ENCODE results near the gene CAPN14.

The CAPN14 gene

GRCh38 chr2:31222071-31222470 is 4.8 kb upstream of the CAPN14 start:
- no peak for FAIRE-seq

- FAIRE-seq: no peak
Measured at GRCh38 chr2:31221544-31221943, 4.2 kb upstream of the CAPN14 start.

GRCh38 chr2:31219131-31219969 is 2.0 kb upstream of the CAPN14 start:
- no peak for FAIRE-seq

- FAIRE-seq: no peak
Measured at GRCh38 chr2:31216734-31217133, 581 bp downstream of the CAPN14 start.

GRCh38 chr2:31214444-31214915 is 2.8 kb downstream of the CAPN14 start:
- no peak for FAIRE-seq

GRCh38 chr2:31213601-31214443 is 3.5 kb downstream of the CAPN14 start:
- no peak for FAIRE-seq

- no peak for FAIRE-seq
Measured at GRCh38 chr2:31212659-31213600, 4.4 kb downstream of the CAPN14 start.

- FAIRE-seq: no peak
Measured at GRCh38 chr2:31208240-31208639, 9.1 kb downstream of the CAPN14 start.

- no peak for FAIRE-seq
Measured at GRCh38 chr2:31207790-31208189, 9.5 kb downstream of the CAPN14 start.

- FAIRE-seq: no peak
Measured at GRCh38 chr2:31205613-31206012, 11.7 kb downstream of the CAPN14 start.

- no peak for FAIRE-seq
Measured at GRCh38 chr2:31205186-31205585, 12.1 kb downstream of the CAPN14 start.

GRCh38 chr2:31204783-31205182 is 12.5 kb downstream of the CAPN14 start:
- FAIRE-seq: no peak

- no peak for FAIRE-seq
Measured at GRCh38 chr2:31203916-31204315, 13.4 kb downstream of the CAPN14 start.

GRCh38 chr2:31202833-31203232 is 14.5 kb downstream of the CAPN14 start:
- FAIRE-seq: no peak

GRCh38 chr2:31202041-31202440 is 15.3 kb downstream of the CAPN14 start:
- FAIRE-seq: no peak

GRCh38 chr2:31200972-31201371 is 16.3 kb downstream of the CAPN14 start:
- FAIRE-seq: no peak

- no peak for FAIRE-seq
Measured at GRCh38 chr2:31199206-31199605, 18.1 kb downstream of the CAPN14 start.

- no peak for FAIRE-seq
Measured at GRCh38 chr2:31197669-31198068, 19.6 kb downstream of the CAPN14 start.

- FAIRE-seq: no peak
Measured at GRCh38 chr2:31197166-31197565, 20.1 kb downstream of the CAPN14 start.

- no peak for FAIRE-seq
Measured at GRCh38 chr2:31196622-31197021, 20.7 kb downstream of the CAPN14 start.

- FAIRE-seq: no peak
Measured at GRCh38 chr2:31193806-31194205, 23.5 kb downstream of the CAPN14 start.

- FAIRE-seq: no peak
Measured at GRCh38 chr2:31192851-31193392, 24.4 kb downstream of the CAPN14 start.

All from TTC549 (cell line).